Hematopoietic multipotent progenitor cell treated with erythropoietin and hydrocortisone succinate and interleukin-3 and kit ligand, for 8 days (in vitro differentiated cells): ENCODE results near the gene BRIX1.
"Not testable (repeated sequence)": the region's sequence is repeated elsewhere in the genome, so short reads cannot be mapped to it uniquely, and the experiment has no call there.

ENCODE experiments used
- DNase-seq: peaks from one replicate; pipeline ENCODE4 v3.0.0-alpha.2; 2015

BRIX1 gene

DNA sequence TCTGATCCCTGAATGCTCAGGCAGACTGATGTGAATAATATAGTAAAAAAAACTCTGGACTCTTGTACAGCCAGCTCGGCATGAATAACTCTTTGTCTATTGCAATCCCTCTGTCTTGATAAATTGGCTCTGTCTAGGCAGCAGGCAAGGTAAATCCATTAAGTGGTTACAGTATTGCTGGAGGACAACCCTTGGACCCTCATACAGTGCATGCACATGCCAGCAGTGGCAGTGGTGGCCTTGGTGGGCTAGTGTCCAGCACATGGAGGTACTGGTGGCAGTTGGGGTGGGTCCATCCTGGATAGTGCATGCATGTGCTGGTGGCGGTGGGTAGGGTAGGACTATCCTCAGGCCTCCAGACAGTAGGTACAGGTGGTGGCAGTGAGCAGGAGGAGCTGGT is 52.7 kb downstream of the BRIX1 start:
- no peak for DNase-seq

DNA sequence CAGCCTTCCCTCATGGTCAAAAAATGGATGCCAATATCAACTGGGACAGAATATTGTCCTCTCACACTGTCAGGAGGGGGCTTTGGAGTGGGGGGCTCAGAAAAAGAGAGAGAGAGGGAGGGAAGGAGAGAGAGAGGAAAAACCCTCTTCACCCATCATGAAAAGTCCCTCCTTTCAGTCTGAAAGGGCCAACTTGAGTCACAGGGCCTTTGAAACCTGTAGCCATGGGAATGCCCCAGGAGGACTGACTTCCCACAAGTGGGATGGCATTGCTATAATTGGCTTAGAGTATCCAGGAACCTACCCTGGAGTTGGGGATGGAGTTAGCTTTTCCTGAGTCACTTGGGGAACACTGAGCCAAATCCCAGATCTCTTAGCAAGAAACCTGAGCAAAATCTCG is 55.0 kb downstream of the BRIX1 start:
- no peak for DNase-seq

DNA sequence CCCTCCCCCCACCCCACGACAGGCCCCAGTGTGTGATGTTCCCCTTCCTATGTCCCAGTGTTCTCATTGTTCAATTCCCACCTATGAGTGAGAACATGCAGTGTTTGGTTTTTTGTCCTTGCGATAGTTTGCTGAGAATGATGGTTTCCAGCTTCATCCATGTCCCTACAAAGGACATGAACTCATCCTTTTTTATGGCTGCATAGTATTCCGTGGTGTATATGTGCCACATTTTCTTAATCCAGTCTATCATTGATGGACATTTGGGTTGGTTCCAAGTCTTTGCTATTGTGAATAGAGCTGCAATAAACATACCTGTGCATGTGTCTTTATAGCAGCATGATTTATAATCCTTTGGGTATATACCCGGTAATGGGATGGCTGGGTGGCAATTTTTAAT is 56.1 kb downstream of the BRIX1 start:
- not testable (repeated sequence) for DNase-seq
